CD4-positive, CD25-positive, alpha-beta regulatory T cell (primary cell): ENCODE measurements around the gene C10orf53. TPM values are rescaled to one million over a fixed set of nuclear protein-coding genes. Genes with fewer than 3 reads are reported as not detected.

ENCODE experiments used
- ATAC-seq, 2 donors: fragments of 150-1000 bp; cut with Tn5 transposase; one replicate each; pipeline ENCODE4 v1.10.0; 2021; ENCODE audit warnings: low read depth in 2 of 2, moderate number of reproducible peaks in 2 of 2, moderate library complexity in 1 of 2
- DNase-seq, 3 donors: peaks; one replicate each; pipeline versions ENCODE4 v3.0.0 to v3.0.0-alpha.2; 2012 to 2022; ENCODE audit warnings: mixed read lengths in 1 of 3
- H3K27ac ChIP-seq: one replicate; pipeline ENCODE4 v1.7.0; 2013; ENCODE audit warnings: mild to moderate bottlenecking, low read length; ENCODE audit not compliant: insufficient read depth, poor library complexity, severe bottlenecking
- H3K27me3 ChIP-seq: one replicate; pipeline ENCODE4 v1.7.0; 2013; ENCODE audit warnings: low read length; ENCODE audit not compliant: control insufficient read depth, insufficient read depth
- H3K36me3 ChIP-seq: one replicate; pipeline ENCODE4 v1.7.0; 2013; ENCODE audit warnings: mild to moderate bottlenecking, low read length, moderate library complexity; ENCODE audit not compliant: control insufficient read depth, insufficient read depth
- H3K4me1 ChIP-seq: 2 replicates; pipeline ENCODE4 v1.7.0; 2013; ENCODE audit warnings: mild to moderate bottlenecking, low read length; ENCODE audit not compliant: insufficient read depth, control insufficient read depth, poor library complexity, severe bottlenecking
- H3K4me3 ChIP-seq: one replicate; pipeline ENCODE4 v1.7.0; 2013; ENCODE audit warnings: low read depth, mild to moderate bottlenecking, low read length, moderate library complexity
- H3K9me3 ChIP-seq, 2 experiments: 1 replicate in 1 of 2; 2 replicates in 1 of 2; pipeline ENCODE4 v1.7.0; 2013; ENCODE audit warnings: low read length in 2 of 2, mild to moderate bottlenecking in 1 of 2, moderate library complexity in 1 of 2; ENCODE audit not compliant: control insufficient read depth in 2 of 2
- H3K27ac Mint-ChIP-seq, 3 donors: one replicate each; pipeline ENCODE4 v1.8.0; 2020 to 2022; ENCODE audit warnings: mild to moderate bottlenecking in 3 of 3, mixed read lengths in 3 of 3, moderate library complexity in 2 of 3
- H3K27me3 Mint-ChIP-seq: one replicate; pipeline ENCODE4 v1.8.0; 2022; ENCODE audit warnings: mild to moderate bottlenecking, mixed read lengths
- H3K36me3 Mint-ChIP-seq: one replicate; pipeline ENCODE4 v1.8.0; 2020; ENCODE audit warnings: mixed read lengths
- H3K4me1 Mint-ChIP-seq, 4 donors: one replicate each; pipeline ENCODE4 v1.8.0; 2020 to 2022; ENCODE audit warnings: mixed read lengths in 4 of 4, mild to moderate bottlenecking in 1 of 4
- H3K4me3 Mint-ChIP-seq, 4 donors: one replicate each; pipeline ENCODE4 v1.8.0; 2020 to 2022; ENCODE audit warnings: mild to moderate bottlenecking in 4 of 4, mixed read lengths in 4 of 4, moderate library complexity in 3 of 4
- H3K9me3 Mint-ChIP-seq, 7 donors: one replicate each; pipeline ENCODE4 v1.8.0; 2020 to 2022; ENCODE audit warnings: mixed read lengths in 7 of 7, mild to moderate bottlenecking in 3 of 7, moderate library complexity in 2 of 7
- polyA plus RNA-seq, 4 donors: library from polyadenylated mRNA; unstranded; fragments of 300-500 nt; fragmentation: Illumina TruSeq; gene quantifications; one replicate each; pipeline ENCODE4 v1.2.3, GENCODE V29; 2021
- total RNA-seq: library from RNA; stranded (reverse); gene quantifications from one replicate; pipeline ENCODE4 v1.2.3, GENCODE V29; 2022

The C10orf53 gene
- total and polyA plus RNA-seq, 5 donors from 2014 or later: not detected

DNA sequence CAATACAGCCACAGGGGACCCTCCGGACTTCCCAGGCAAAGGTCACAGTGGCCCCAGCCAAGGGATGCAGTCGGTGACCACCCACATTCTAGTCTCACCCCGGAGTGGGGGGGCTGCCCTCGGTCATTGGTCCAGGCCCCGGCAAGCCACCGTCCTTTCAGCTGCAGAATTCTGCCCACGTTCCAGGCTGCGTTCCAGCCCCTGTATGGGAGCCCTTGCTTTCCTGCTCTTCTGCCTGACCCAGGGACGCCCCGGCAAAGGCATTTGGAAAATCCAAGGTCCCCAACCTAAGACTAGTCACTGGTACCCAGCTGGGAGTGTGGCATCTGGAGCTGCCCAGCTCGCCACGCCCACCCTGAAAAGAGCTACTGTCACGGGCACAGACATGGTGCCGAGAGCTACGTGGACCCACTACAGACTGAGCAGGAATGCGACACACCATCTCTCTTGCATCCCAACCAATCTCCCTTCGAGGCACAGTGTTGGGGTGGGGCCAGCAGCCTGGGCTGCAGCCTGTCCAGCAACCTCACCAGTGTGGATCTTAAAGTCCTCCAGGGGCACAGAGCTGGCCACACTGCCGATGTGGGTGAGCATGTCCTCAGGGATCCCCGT, 64.1 kb downstream of the C10orf53 start:
- Mint-ChIP-seq H3K36me3 (no peaks in the 10 kb centered on the region), H3K9me3 (peaks cover 0 to 1% (median 0%) of the 10 kb centered on the region in 7 donors), H3K4me3 (no peak overlapping the region), H3K27ac (no peak overlapping the region), H3K4me1 (no peaks in the 10 kb centered on the region), H3K27me3 (no peaks in the 10 kb centered on the region)
- no peaks in the 10 kb centered on the region for H3K4me1 ChIP-seq
- no peaks in the 10 kb centered on the region for H3K27me3 ChIP-seq
- no peak for DNase-seq
- no peaks in the 10 kb centered on the region for H3K36me3 ChIP-seq
- no peak overlapping the region for H3K27ac ChIP-seq
- H3K9me3 ChIP-seq: no peaks in the 10 kb centered on the region
- no peak overlapping the region for H3K4me3 ChIP-seq
- ATAC-seq: no peak

DNA sequence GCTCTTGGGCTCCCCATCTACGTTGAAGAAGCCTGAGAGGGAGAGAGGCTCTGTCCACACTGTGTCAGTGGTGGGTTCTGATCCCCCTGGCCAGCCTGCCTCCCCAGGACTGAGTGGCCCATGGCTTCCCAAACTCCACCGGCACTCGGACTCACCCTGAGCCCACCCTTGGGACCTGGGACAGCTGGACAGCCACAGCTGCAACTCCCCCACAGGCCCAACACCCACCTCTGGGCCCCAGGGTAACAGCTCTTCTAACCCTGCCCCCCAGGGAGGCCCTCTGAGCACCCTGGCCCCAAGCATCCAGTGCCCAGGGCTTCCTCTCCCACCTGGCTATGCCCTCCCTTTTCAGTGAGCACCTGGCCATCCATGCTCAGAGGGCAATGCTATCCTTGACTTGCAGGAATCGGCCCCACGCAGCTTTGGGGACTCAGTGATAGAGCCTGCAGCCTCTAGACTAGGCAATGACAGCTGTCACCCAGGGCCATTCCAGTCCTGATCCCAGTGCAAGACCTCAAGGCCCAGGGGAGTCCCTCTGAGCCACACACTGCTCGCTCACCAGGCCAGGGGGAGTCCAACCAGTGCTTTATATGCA, 64.7 kb downstream of the C10orf53 start:
- ATAC-seq (no peak), DNase-seq (no peak)
- Histone ChIP-seq H3K4me1 (no peaks in the 10 kb centered on the region), H3K27me3 (no peaks in the 10 kb centered on the region), H3K36me3 (no peaks in the 10 kb centered on the region), H3K4me3 (no peak overlapping the region), H3K27ac (no peak overlapping the region), H3K9me3 (no peaks in the 10 kb centered on the region)
- Mint-ChIP-seq H3K27me3 (no peaks in the 10 kb centered on the region), H3K27ac (no peak overlapping the region), H3K4me3 (no peak overlapping the region), H3K9me3 (peaks cover 0 to 1% (median 0%) of the 10 kb centered on the region in 7 donors), H3K36me3 (no peaks in the 10 kb centered on the region), H3K4me1 (no peaks in the 10 kb centered on the region)

- no peak for ATAC-seq
- H3K27me3 ChIP-seq: no peaks in the 10 kb centered on the region
- no peaks in the 10 kb centered on the region for H3K9me3 ChIP-seq
- no peak for DNase-seq
- no peaks in the 10 kb centered on the region for H3K4me1 Mint-ChIP-seq
- no peak overlapping the region for H3K27ac Mint-ChIP-seq
- H3K4me3 Mint-ChIP-seq: no peak overlapping the region
- no peaks in the 10 kb centered on the region for H3K27me3 Mint-ChIP-seq
- H3K4me1 ChIP-seq: no peaks in the 10 kb centered on the region
- no peak overlapping the region for H3K27ac ChIP-seq
- no peak overlapping the region for H3K4me3 ChIP-seq
- H3K36me3 Mint-ChIP-seq: no peaks in the 10 kb centered on the region
- H3K9me3 Mint-ChIP-seq: peaks cover 0 to 1% (median 0%) of the 10 kb centered on the region in 7 donors
- H3K36me3 ChIP-seq: no peaks in the 10 kb centered on the region
These were observed 65.6 kb downstream of the C10orf53 start for GRCh38 chr10:49744924-49745605.

DNA sequence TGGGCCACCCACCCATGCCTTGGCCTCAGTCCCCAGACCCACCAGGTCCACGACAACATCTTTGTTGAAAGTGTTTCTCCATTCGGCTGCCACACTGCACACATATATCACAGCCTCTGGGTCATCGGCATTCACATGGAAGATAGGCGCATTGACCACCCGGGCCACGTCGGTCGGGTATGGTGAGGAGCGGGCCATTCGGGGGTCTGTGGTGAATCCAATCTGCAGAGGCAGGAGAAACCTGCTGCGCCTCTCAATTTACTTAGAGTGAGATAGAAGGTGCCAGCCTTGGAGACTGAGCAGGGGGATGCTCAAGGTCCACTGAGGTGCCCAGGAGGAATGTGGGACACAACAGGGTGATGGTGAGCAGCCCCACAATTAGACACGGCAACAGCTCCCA, 66.3 kb downstream of the C10orf53 start:
- no peak overlapping the region for H3K4me3 ChIP-seq
- H3K36me3 ChIP-seq: no peaks in the 10 kb centered on the region
- Mint-ChIP-seq H3K36me3 (no peaks in the 10 kb centered on the region), H3K4me3 (no peak overlapping the region), H3K4me1 (no peaks in the 10 kb centered on the region), H3K27ac (no peak overlapping the region), H3K9me3 (no peaks in the 10 kb centered on the region), H3K27me3 (no peaks in the 10 kb centered on the region)
- H3K4me1 ChIP-seq: no peaks in the 10 kb centered on the region
- no peaks in the 10 kb centered on the region for H3K27me3 ChIP-seq
- ATAC-seq (no peak), DNase-seq (no peak)
- H3K9me3 ChIP-seq: no peaks in the 10 kb centered on the region
- no peak overlapping the region for H3K27ac ChIP-seq

- Histone ChIP-seq H3K36me3 (no peaks in the 10 kb centered on the region), H3K4me3 (no peak overlapping the region), H3K9me3 (no peaks in the 10 kb centered on the region), H3K27me3 (no peaks in the 10 kb centered on the region), H3K4me1 (no peaks in the 10 kb centered on the region), H3K27ac (no peak overlapping the region)
- no peak for ATAC-seq
- Mint-ChIP-seq H3K27me3 (no peaks in the 10 kb centered on the region), H3K27ac (no peak overlapping the region), H3K4me1 (no peaks in the 10 kb centered on the region), H3K9me3 (peaks cover 0 to 1% (median 0%) of the 10 kb centered on the region in 7 donors), H3K4me3 (no peak overlapping the region), H3K36me3 (no peaks in the 10 kb centered on the region)
- no peak for DNase-seq
These were observed 67.3 kb downstream of the C10orf53 start for GRCh38 chr10:49746626-49747302.

Other genes starting within 250 kb of the C10orf53 start
- 59.9 TPM for gene ERCC6, start 140.5 kb upstream of the C10orf53 start, total RNA-seq
- 10 to 100 TPM in 3 of 4 donors, 1 to 10 TPM in 1; 8.9 to 15.1 (median 13.4) TPM for gene ERCC6, start 140.5 kb upstream of the C10orf53 start, polyA plus RNA-seq
- gene SLC18A3, start 69.3 kb upstream of the C10orf53 start, total RNA-seq: not detected
- not detected for gene SLC18A3, start 69.3 kb upstream of the C10orf53 start, polyA plus RNA-seq
- not detected for gene CHAT, start 65.6 kb upstream of the C10orf53 start, total RNA-seq
- not detected for gene CHAT, start 65.6 kb upstream of the C10orf53 start, polyA plus RNA-seq
- gene OGDHL, start 82.7 kb downstream of the C10orf53 start, total RNA-seq: not detected
- not detected for gene OGDHL, start 82.7 kb downstream of the C10orf53 start, polyA plus RNA-seq